Bronchial epithelial cell (primary cell): ENCODE measurements around the gene DCP2. TPM values are rescaled to one million over a fixed set of nuclear protein-coding genes. Genes with fewer than 3 reads are reported as not detected.
A peak's percentile ranks its signal among the peaks of the same experiment; 100 is the strongest.

Experiments used
- DNase-seq: peaks from one replicate; pipeline ENCODE4 v3.0.0-alpha.2; 2010; ENCODE audit warnings: low read depth
- FAIRE-seq: peaks from 2 replicates; lab custom pipeline; 2011; peaks lifted over from hg19 to GRCh38; lab: Jason Lieb, UNC
- H3K27me3 ChIP-seq: 2 replicates; pipeline ENCODE4 v1.5.1; 2011; ENCODE audit warnings: low read length; ENCODE audit not compliant: control insufficient read depth, insufficient read depth
- H3K36me3 ChIP-seq: 2 replicates; pipeline ENCODE4 v1.5.1; 2011; ENCODE audit warnings: low read length; ENCODE audit not compliant: control insufficient read depth, insufficient read depth
- H3K4me3 ChIP-seq: 2 replicates; pipeline ENCODE4 v1.5.1; 2011; ENCODE audit warnings: mild to moderate bottlenecking, low read depth, low read length, control low read depth
- total RNA-seq: library from RNA; depleted of rRNA; stranded (reverse); fragments of >200 nt; gene quantifications from 2 replicates; pipeline ENCODE4 v1.2.1, GENCODE V29; 2014
- TF ChIP-seq, protein P1 (sequence below): IDR thresholded peaks from 2 replicates; pipeline ENCODE4 v1.5.1; 2011; ENCODE audit warnings: mild to moderate bottlenecking, moderate library complexity, low read length, control low read depth, inconsistent platforms; ENCODE audit not compliant: insufficient read depth, severe bottlenecking

DCP2 gene
- total RNA-seq, 1 donor from 2014 or later, result 24.0 TPM

DNA sequence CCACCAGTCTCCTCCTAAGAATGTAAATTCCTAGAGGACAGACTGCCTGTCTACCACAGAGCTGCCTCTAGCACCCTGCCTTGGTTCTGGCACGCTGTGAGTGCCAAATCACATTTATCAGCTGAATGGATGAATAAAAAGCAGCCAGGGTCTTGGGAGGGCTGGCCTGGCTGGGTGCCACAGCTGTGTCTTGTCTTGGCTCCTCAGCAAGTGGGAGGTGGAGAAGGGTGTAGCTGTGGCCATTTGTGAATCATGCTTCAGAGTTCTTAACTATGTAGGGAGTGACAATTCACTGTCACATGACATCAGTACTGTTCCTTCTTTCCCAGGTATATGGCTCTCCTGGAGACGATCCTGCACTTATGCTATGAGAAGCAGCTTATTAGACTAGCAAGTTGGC is 70.6 kb downstream of the DCP2 start:
- TF ChIP-seq, protein P1, sequence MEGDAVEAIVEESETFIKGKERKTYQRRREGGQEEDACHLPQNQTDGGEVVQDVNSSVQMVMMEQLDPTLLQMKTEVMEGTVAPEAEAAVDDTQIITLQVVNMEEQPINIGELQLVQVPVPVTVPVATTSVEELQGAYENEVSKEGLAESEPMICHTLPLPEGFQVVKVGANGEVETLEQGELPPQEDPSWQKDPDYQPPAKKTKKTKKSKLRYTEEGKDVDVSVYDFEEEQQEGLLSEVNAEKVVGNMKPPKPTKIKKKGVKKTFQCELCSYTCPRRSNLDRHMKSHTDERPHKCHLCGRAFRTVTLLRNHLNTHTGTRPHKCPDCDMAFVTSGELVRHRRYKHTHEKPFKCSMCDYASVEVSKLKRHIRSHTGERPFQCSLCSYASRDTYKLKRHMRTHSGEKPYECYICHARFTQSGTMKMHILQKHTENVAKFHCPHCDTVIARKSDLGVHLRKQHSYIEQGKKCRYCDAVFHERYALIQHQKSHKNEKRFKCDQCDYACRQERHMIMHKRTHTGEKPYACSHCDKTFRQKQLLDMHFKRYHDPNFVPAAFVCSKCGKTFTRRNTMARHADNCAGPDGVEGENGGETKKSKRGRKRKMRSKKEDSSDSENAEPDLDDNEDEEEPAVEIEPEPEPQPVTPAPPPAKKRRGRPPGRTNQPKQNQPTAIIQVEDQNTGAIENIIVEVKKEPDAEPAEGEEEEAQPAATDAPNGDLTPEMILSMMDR, result no peak

DNA sequence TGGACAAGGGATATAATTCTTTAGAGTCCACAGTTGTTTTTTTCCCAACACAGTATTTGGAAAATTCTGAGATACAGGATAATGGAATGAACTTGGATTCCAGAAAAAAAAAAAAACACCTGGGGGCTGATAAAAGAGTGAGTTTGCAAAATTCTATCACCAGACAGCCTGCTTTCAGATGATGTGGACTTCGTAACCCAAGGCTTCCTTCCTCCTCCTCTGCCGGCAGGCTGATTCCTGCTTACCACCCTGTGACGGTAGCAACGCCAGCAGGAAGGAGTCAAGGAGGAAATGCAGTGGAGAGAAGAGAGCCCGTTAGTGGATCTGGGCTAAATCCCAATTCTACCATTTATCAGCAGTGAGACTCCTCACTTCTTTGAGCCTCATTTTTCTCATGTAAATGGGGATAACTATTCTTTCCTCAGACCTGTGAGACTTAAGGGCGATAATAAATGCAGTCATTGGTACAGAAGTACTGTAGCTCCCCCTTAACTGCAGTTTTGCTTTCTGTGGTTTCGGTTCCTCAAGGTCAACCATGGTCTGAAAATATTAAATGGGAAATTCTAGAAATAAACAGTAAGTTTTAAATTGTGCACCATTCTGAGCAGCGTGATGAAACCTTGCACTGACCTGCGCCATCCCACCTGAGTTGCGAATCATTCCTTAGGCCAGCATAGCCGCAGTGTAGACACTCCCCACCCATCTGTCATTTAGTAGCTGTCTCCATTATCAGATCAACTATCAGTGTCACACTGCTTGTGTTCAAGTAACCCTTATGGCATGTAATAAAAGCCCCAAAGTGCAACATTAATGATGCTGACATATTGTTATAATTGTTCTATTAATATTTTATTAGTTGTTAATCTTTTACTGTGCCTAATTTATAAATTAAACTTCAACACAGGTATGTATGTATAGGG is 71.4 kb downstream of the DCP2 start:
- DNase-seq (no peak), FAIRE-seq (no peak)
- TF ChIP-seq, protein P1, result no peak
- H3K27me3 ChIP-seq, result no peaks in the 10 kb centered on the region
- no peak overlapping the region for H3K4me3 ChIP-seq
- peaks cover 19% of the 10 kb centered on the region for H3K36me3 ChIP-seq

More for the DNA sequence above, 70.6 kb downstream of the DCP2 start:
- DNase-seq (peak; percentile 62), FAIRE-seq (no peak)
- H3K36me3 ChIP-seq, result peaks cover 19% of the 10 kb centered on the region
- no peak overlapping the region for H3K4me3 ChIP-seq
- H3K27me3 ChIP-seq, result no peaks in the 10 kb centered on the region

DNA sequence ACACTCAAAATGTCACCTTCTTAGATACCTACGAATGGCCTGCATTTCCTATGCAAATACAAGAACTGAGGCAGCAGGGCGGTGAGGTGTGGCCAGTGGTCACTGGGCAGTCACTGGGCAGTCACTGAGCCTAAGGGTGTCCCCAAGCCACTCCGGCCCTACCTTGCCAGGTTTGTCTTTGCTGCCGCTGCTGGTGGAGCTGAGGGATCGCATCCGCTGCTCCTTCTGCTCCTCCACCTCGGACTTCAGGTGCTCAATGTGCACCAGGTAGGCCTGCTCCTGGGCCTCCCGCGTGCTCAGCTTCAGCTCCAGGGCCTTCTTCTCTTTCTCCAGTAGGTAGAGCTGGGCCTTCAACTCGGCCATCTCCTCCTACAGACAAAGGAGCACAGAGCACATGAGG is 72.3 kb downstream of the DCP2 start:
- Histone ChIP-seq H3K36me3 (peaks cover 20% of the 10 kb centered on the region), H3K4me3 (no peak overlapping the region), H3K27me3 (no peaks in the 10 kb centered on the region)
- DNase-seq (no peak), FAIRE-seq (no peak)
- TF ChIP-seq, protein P1, result no peak

DNA sequence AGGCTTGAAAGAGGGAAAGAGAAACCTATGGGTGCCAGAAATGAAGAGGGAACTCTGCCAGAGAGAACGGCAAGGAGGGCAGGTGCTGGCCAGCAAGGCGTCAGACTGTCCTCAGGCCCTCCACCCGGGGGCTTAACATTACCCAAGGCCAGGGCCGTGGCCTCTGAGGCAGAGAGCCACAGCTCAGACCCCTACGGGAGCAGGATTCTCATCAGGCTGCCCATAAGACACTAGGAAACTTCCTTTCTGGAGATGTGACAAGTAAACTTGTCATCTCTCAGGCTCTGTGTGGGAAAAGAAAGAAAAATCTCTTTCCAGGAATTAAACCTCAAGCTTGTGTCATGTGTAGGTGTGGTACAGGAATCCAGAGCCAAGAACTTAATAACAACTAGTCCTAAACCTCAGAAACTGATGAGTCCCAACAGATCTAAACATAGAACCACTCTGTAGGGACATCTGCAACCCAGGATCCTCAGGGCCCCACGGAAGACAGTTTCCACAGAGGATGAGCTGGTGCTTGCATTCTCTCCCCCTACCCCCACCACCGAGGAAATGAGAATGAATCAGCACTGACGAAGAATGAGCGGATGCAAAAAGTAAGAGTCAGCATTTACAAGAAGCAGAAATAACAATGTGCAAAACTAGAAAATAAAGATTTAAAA is 74.3 kb downstream of the DCP2 start:
- Histone ChIP-seq H3K4me3 (no peak overlapping the region), H3K27me3 (no peaks in the 10 kb centered on the region), H3K36me3 (peaks cover 30% of the 10 kb centered on the region)
- DNase-seq (peak; percentile 67), FAIRE-seq (no peak)
- TF ChIP-seq, protein P1, result no peak

DNA sequence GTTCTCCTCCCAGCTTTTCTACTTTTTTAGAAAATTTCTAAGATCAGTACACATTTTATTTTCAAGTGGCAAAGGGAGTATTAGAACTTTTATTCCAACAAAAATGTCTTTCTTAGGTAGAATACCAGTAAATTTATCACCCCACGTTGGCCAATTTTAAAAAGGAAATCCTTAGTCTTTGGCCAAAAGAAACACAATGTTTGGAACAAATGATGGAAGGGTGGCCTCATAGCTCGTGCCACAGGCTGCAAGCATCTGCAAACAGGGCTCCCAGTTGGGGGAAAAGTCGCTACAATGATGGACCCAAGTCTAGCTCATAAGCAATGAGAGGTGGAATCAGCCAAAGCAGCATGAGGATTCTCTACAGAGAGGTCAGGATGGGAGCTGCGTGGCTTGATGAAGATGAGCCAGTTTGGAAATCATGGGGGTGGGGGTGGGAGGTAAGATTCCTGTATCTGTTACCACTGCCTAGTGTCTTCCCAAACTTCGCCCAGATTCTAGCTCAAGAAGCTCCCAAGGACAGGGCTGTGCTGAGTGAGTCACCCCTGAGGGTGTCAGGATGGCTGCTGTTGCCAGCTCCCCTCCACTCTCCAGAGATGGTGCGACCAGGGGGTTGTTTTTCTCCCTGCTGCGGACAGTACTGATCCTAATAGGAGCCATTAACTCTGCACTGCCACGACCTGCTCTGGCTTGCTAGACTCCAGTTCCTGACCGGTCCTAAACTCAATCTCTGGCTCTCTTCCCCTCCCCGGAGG is 75.6 kb downstream of the DCP2 start:
- Histone ChIP-seq H3K4me3 (no peak overlapping the region), H3K27me3 (no peaks in the 10 kb centered on the region), H3K36me3 (peaks cover 30% of the 10 kb centered on the region)
- TF ChIP-seq, protein P1, result no peak
- FAIRE-seq (no peak), DNase-seq (no peak)
